ENCODE measurements around the gene DAND5. TPM values are rescaled to one million over a fixed set of nuclear protein-coding genes. Genes with fewer than 3 reads are reported as not detected.
A peak's percentile ranks its signal among the peaks of the same experiment; 100 is the strongest.

Gene DAND5
- total and polyA plus RNA-seq, 9 of the 15 experiments (the other 6 are each of a cell fraction or from before 2014, with no cell fraction given) = 0.22 to 0.83 (median 0.60) TPM

- TF ChIP-seq, protein P1, sequence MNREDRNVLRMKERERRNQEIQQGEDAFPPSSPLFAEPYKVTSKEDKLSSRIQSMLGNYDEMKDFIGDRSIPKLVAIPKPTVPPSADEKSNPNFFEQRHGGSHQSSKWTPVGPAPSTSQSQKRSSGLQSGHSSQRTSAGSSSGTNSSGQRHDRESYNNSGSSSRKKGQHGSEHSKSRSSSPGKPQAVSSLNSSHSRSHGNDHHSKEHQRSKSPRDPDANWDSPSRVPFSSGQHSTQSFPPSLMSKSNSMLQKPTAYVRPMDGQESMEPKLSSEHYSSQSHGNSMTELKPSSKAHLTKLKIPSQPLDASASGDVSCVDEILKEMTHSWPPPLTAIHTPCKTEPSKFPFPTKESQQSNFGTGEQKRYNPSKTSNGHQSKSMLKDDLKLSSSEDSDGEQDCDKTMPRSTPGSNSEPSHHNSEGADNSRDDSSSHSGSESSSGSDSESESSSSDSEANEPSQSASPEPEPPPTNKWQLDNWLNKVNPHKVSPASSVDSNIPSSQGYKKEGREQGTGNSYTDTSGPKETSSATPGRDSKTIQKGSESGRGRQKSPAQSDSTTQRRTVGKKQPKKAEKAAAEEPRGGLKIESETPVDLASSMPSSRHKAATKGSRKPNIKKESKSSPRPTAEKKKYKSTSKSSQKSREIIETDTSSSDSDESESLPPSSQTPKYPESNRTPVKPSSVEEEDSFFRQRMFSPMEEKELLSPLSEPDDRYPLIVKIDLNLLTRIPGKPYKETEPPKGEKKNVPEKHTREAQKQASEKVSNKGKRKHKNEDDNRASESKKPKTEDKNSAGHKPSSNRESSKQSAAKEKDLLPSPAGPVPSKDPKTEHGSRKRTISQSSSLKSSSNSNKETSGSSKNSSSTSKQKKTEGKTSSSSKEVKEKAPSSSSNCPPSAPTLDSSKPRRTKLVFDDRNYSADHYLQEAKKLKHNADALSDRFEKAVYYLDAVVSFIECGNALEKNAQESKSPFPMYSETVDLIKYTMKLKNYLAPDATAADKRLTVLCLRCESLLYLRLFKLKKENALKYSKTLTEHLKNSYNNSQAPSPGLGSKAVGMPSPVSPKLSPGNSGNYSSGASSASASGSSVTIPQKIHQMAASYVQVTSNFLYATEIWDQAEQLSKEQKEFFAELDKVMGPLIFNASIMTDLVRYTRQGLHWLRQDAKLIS (CRISPR knock-in tag; IDR thresholded peaks at IDR 0.05) = peak; percentile 51; the same call in 1 of the 2 replicates
- TF ChIP-seq HNRNPL (IDR thresholded peaks at IDR 0.05; ENCODE audit: low read depth, low read length) = no peak
- no peak; the same call in 1 of the 2 replicates for TF ChIP-seq PHTF2 (CRISPR knock-in tag; IDR thresholded peaks at IDR 0.05)
- TF ChIP-seq POLR2AphosphoS5 (IDR thresholded peaks at IDR 0.05; ENCODE audit: control insufficient read depth, insufficient read depth, low read depth, low read length) = peak; percentile 91
- no peak for TF ChIP-seq KAT2B (IDR thresholded peaks at IDR 0.05; ENCODE audit: low read depth, low read length)
- peak; percentile 89; the same call in 1 of the 2 replicates for TF ChIP-seq GTF2E2 (tag; IDR thresholded peaks at IDR 0.05)
- TF ChIP-seq, protein P2, sequence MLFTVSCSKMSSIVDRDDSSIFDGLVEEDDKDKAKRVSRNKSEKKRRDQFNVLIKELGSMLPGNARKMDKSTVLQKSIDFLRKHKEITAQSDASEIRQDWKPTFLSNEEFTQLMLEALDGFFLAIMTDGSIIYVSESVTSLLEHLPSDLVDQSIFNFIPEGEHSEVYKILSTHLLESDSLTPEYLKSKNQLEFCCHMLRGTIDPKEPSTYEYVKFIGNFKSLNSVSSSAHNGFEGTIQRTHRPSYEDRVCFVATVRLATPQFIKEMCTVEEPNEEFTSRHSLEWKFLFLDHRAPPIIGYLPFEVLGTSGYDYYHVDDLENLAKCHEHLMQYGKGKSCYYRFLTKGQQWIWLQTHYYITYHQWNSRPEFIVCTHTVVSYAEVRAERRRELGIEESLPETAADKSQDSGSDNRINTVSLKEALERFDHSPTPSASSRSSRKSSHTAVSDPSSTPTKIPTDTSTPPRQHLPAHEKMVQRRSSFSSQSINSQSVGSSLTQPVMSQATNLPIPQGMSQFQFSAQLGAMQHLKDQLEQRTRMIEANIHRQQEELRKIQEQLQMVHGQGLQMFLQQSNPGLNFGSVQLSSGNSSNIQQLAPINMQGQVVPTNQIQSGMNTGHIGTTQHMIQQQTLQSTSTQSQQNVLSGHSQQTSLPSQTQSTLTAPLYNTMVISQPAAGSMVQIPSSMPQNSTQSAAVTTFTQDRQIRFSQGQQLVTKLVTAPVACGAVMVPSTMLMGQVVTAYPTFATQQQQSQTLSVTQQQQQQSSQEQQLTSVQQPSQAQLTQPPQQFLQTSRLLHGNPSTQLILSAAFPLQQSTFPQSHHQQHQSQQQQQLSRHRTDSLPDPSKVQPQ (CRISPR knock-in tag; IDR thresholded peaks at IDR 0.05; ENCODE audit: borderline replicate concordance) = no peak
- TF ChIP-seq ZNF586 (CRISPR knock-in tag; conservative IDR thresholded peaks at IDR 0.05) = 0 out of 2 replicates have a peak, but pooled peaks have one; percentile 17
- no peak for TF ChIP-seq WHSC1 (IDR thresholded peaks at IDR 0.05; ENCODE audit: low read length)
- no peak for TF ChIP-seq RFX7 (CRISPR knock-in tag; IDR thresholded peaks at IDR 0.05)
- TF ChIP-seq MAX (CRISPR knock-in tag; IDR thresholded peaks at IDR 0.05) = peak; percentile 99
- no peak for TF ChIP-seq CCAR2 (IDR thresholded peaks at IDR 0.05; ENCODE audit: low read depth, low read length)
- TF ChIP-seq RBM17 (IDR thresholded peaks at IDR 0.05; ENCODE audit: borderline replicate concordance, low read depth, low read length) = no peak
- no peak for TF ChIP-seq RERE (CRISPR knock-in tag; IDR thresholded peaks at IDR 0.05; ENCODE audit: borderline replicate concordance)
- no peak; the same call in 1 of the 2 replicates for TF ChIP-seq MYNN (IDR thresholded peaks at IDR 0.05)
- TF ChIP-seq MYNN (CRISPR knock-in tag; IDR thresholded peaks at IDR 0.05) = no peak
Measured at GRCh38 chr19:12945479-12946091, 23.8 kb upstream of the DAND5 start, which contains the start of gene RAD23A (continued).

Data from K562 (cell line).